Skin of body (tissue), 2 donors: ENCODE results near the gene CLEC2B. TPM values are rescaled to one million over a fixed set of nuclear protein-coding genes. Genes with fewer than 3 reads are reported as not detected.

Experiments
- DNase-seq: peaks from one replicate; lab custom pipeline; 2025; lab: John Stamatoyannopoulos, UW
- total RNA-seq: library from RNA; depleted of rRNA; stranded (reverse); fragments of >200 nt; gene quantifications from one replicate; pipeline ENCODE4 v1.2.3, GENCODE V29; 2014

CLEC2B gene
- total RNA-seq, 1 donor from 2014 or later: 18.7 TPM

DNA sequence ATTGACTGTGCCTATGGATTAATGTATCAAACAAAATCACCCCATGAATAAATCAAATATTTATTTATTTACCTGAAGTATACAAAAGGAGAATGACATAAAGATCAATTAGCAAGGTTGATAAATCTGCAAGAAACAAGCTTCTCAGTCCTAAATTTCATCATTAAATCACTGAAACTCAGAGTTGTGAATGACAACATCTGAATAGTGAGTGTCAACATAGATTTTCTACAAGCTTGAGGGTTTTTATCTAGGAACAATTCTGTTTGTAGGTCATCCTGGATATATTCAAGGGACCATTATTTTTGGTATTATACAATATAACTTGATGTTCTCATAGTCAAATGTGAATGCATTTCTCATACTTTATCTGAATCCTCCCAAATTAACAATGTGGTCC, 59.3 kb downstream of the CLEC2B start:
- no peak for DNase-seq

GRCh38 chr12:9809338-9809737, 59.8 kb downstream of the CLEC2B start:
- no peak for DNase-seq

GRCh38 chr12:9808504-9808903, 60.6 kb downstream of the CLEC2B start:
- DNase-seq: no peak

- no peak for DNase-seq
These were observed 62.4 kb downstream of the CLEC2B start for GRCh38 chr12:9806714-9807113.

DNA sequence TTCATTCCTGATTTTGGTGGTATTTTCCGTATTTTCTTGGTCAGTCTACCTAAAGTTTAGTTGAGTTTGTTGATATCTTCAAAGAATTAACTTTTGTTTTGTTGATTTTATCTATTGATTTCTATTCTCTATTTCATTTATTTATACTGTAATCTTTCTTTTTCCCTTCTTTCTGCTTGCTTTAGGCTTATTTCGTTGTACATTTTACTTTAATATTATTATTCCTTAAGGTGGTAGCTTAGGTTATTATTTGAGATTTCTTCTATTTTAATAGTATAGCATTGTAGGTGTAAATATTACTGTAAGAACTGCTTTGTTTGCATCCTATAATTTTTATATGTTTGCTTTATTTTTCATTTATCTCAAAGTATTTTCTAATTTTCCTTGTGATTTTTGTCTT, 63.3 kb downstream of the CLEC2B start:
- DNase-seq: no peak

Other genes with a start within 250 kb of the CLEC2B start
- gene CLEC2D, start 199.6 kb downstream of the CLEC2B start, total RNA-seq: 6.0 TPM
- gene CLECL1, start 136.3 kb downstream of the CLEC2B start, total RNA-seq: not detected
- 9.7 TPM for gene CD69, start 108.5 kb downstream of the CLEC2B start, total RNA-seq
- 0.39 TPM for gene KLRF1, start 41.9 kb downstream of the CLEC2B start, total RNA-seq
- gene KLRF2, start 12.1 kb upstream of the CLEC2B start, total RNA-seq: not detected
- 18.5 TPM for gene CLEC2A, start 63.0 kb upstream of the CLEC2B start, total RNA-seq
- gene CLEC12A, start 102.1 kb upstream of the CLEC2B start, total RNA-seq: 7.2 TPM
- 0.39 TPM for gene CLEC1B, start 129.8 kb upstream of the CLEC2B start, total RNA-seq
- 0.99 TPM for gene CLEC12B, start 141.3 kb upstream of the CLEC2B start, total RNA-seq
- 0.99 TPM for gene CLEC9A, start 161.3 kb upstream of the CLEC2B start, total RNA-seq
- 2.8 TPM for gene CLEC1A, start 229.6 kb upstream of the CLEC2B start, total RNA-seq